ENCODE data around the gene ARHGEF18. TPM values are rescaled to one million over a fixed set of nuclear protein-coding genes. Genes with fewer than 3 reads are reported as not detected.

Gene ARHGEF18
- total RNA-seq, 1 experiment from 2014 or later, result 38.3 TPM

DNA sequence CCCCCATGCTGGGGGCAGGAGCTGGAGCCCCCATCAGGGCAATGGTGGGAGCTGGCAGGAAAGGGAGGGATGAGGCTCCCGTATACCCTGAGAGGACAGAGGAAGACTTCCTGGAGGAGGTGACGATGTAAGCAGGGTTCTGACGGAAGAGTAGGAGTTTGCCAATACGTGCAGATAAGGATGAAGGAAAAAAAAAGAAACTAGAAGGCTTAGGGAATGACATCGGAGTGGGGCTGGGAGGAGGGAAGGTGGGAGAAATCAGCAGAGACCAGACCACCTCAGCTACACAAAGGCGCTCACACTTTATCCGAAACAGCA is 32.3 kb downstream of the ARHGEF18 start:
- Mint-ChIP-seq H3K4me1 (peaks cover 13 to 21% of the 10 kb centered on the region in 2 experiments), H3K9me3 (no peaks in the 10 kb centered on the region), H3K4me3 (no peak overlapping the region), H3K36me3 (ENCODE audit: insufficient read depth in 1 of 3, low read depth in 3 of 3) (no peaks in the 10 kb centered on the region), H3K27me3 (ENCODE audit: low read depth) (peaks cover 3% of the 10 kb centered on the region; the same call in 1 of the 2 replicates), H3K27ac (no peak overlapping the region; a peak in 2 of 7 replicates)
- no peak overlapping the region for H4K5ac ChIP-seq (ENCODE audit: insufficient read length, low read depth, low read length)
- no peak overlapping the region for H3K4ac ChIP-seq (ENCODE audit: low read depth, low read length)
- no peak overlapping the region for H3K18ac ChIP-seq (ENCODE audit: insufficient read length, low read depth, low read length)
- no peak overlapping the region for H3K23ac ChIP-seq (ENCODE audit: insufficient read length, low read depth, low read length)
- no peaks in the 10 kb centered on the region for H3K79me1 ChIP-seq (ENCODE audit: insufficient read depth, low read depth, low read length, poor library complexity, severe bottlenecking)
- H2BK120ac ChIP-seq (ENCODE audit: low read depth, low read length, poor library complexity, severe bottlenecking), result no peak overlapping the region
- no CpG with 5 or more reads among the region's 7 CpGs for WGBS (ENCODE audit: extremely low coverage, insufficient read length, low lambda C conversion rate)
- H2BK15ac ChIP-seq (ENCODE audit: low read depth, low read length), result no peak overlapping the region
- no peak overlapping the region for H3K27ac ChIP-seq (ENCODE audit: insufficient read length, low read depth, low read length)
- H3K27me3 ChIP-seq (ENCODE audit: insufficient read depth, low read length), result no peaks in the 10 kb centered on the region
- H2BK12ac ChIP-seq (ENCODE audit: insufficient read length, low read depth, low read length), result no peak overlapping the region
- H2BK20ac ChIP-seq (ENCODE audit: low read depth, low read length, poor library complexity, severe bottlenecking), result no peak overlapping the region
- no peaks in the 10 kb centered on the region for H3K4me1 ChIP-seq (ENCODE audit: insufficient read depth, low read length)
- no peak overlapping the region for H2AFZ ChIP-seq (ENCODE audit: low read length)
- no peak overlapping the region for H2AK5ac ChIP-seq (ENCODE audit: insufficient read length, low read length)
- H3K23me2 ChIP-seq (ENCODE audit: insufficient read length, low read depth, low read length, poor library complexity, severe bottlenecking), result no peaks in the 10 kb centered on the region
- no peak overlapping the region for H2BK5ac ChIP-seq (ENCODE audit: insufficient read length, low read length)
- no peak overlapping the region for H3K4me2 ChIP-seq (ENCODE audit: insufficient read depth, insufficient read length, low read length)
- H3K14ac ChIP-seq (ENCODE audit: insufficient read depth, low read length), result no peak overlapping the region
- no peaks in the 10 kb centered on the region for H3K79me2 ChIP-seq (ENCODE audit: insufficient read depth, low read length)
- DNase-seq, result no peak
- H3T11ph ChIP-seq (ENCODE audit: low read length), result no peak overlapping the region
- H4K20me1 ChIP-seq (ENCODE audit: control insufficient read depth, insufficient read depth, insufficient read length), result no peaks in the 10 kb centered on the region
- TF ChIP-seq, protein P1, sequence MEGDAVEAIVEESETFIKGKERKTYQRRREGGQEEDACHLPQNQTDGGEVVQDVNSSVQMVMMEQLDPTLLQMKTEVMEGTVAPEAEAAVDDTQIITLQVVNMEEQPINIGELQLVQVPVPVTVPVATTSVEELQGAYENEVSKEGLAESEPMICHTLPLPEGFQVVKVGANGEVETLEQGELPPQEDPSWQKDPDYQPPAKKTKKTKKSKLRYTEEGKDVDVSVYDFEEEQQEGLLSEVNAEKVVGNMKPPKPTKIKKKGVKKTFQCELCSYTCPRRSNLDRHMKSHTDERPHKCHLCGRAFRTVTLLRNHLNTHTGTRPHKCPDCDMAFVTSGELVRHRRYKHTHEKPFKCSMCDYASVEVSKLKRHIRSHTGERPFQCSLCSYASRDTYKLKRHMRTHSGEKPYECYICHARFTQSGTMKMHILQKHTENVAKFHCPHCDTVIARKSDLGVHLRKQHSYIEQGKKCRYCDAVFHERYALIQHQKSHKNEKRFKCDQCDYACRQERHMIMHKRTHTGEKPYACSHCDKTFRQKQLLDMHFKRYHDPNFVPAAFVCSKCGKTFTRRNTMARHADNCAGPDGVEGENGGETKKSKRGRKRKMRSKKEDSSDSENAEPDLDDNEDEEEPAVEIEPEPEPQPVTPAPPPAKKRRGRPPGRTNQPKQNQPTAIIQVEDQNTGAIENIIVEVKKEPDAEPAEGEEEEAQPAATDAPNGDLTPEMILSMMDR (conservative IDR thresholded peaks at IDR 0.05), result no peak
- H3K9ac ChIP-seq (ENCODE audit: extremely low read depth, insufficient read length, low read length), result no peak overlapping the region
- H3K9me3 ChIP-seq (ENCODE audit: control insufficient read depth, low read depth, low read length), result no peaks in the 10 kb centered on the region
- no peak overlapping the region for H4K91ac ChIP-seq (ENCODE audit: insufficient read length, low read depth, low read length)
- no peak overlapping the region for H3K56ac ChIP-seq (ENCODE audit: insufficient read length, low read depth, low read length)
- no peak overlapping the region for H4K8ac ChIP-seq (replicated peaks; ENCODE audit: insufficient read length, low read depth, low read length)

Data from H9 (cell line).